H1 (cell line): ENCODE results near the gene SYTL5. TPM values are rescaled to one million over a fixed set of nuclear protein-coding genes. Genes with fewer than 3 reads are reported as not detected.

Source experiments
- CTCF ChIA-PET: fragments of 300-600 bp; sonication (Branson Sonifier 250); formaldehyde crosslinking; loops from one replicate; lab custom pipeline; 2021; ENCODE audit not compliant: partially characterized antibody; lab: Charles Lee
- POLR2A ChIA-PET: fragments of 300-600 bp; sonication (Branson Sonifier 250); formaldehyde crosslinking; loops from one replicate; lab custom pipeline; 2021; ENCODE audit warnings: inconsistent platforms; ENCODE audit not compliant: partially characterized antibody; lab: Charles Lee
- DNase-seq, 2 experiments: peaks; one replicate each; pipeline versions ENCODE4 v3.0.0 to v3.0.0-alpha.2; 2010 to 2022; ENCODE audit warnings: low spot score in 2 of 2, low read depth in 1 of 2, mixed read lengths in 1 of 2
- FAIRE-seq: peaks from 2 replicates; lab custom pipeline; 2011; peaks lifted over from hg19 to GRCh38; lab: Jason Lieb, UNC
- H2AFZ ChIP-seq: 2 replicates; pipeline ENCODE4 v1.8.1; 2012; ENCODE audit warnings: low read length, inconsistent platforms
- H2AK5ac ChIP-seq: 2 replicates; pipeline ENCODE4 v1.6.1; 2013; ENCODE audit warnings: low read depth, low read length
- H2BK120ac ChIP-seq: replicated peaks from 2 replicates; pipeline ENCODE3; 2013; ENCODE audit warnings: low read depth, low read length, inconsistent platforms
- H2BK12ac ChIP-seq: 2 replicates; pipeline ENCODE4 v1.6.1; 2013; ENCODE audit warnings: low read depth, low read length
- H2BK15ac ChIP-seq: 2 replicates; pipeline ENCODE4 v1.6.1; 2013; ENCODE audit warnings: low read length
- H2BK20ac ChIP-seq: 2 replicates; pipeline ENCODE4 v1.6.1; 2013; ENCODE audit warnings: low read length
- H2BK5ac ChIP-seq: 2 replicates; pipeline ENCODE4 v1.6.1; 2013; ENCODE audit warnings: low read depth, low read length
- H3K14ac ChIP-seq: 2 replicates; pipeline ENCODE4 v1.6.1; 2013; ENCODE audit warnings: inconsistent platforms; ENCODE audit not compliant: insufficient read length
- H3K18ac ChIP-seq: 2 replicates; pipeline ENCODE4 v1.6.1; 2013; ENCODE audit warnings: low read length; ENCODE audit errors: extremely low read depth
- H3K23ac ChIP-seq: 2 replicates; pipeline ENCODE4 v1.6.1; 2013; ENCODE audit warnings: inconsistent platforms; ENCODE audit not compliant: insufficient read length
- H3K23me2 ChIP-seq: 2 replicates; pipeline ENCODE4 v1.6.1; 2013; ENCODE audit warnings: low read depth, low read length
- H3K27ac ChIP-seq: 2 replicates; pipeline ENCODE4 v1.6.1; 2011; ENCODE audit warnings: low read depth, low read length, inconsistent platforms
- H3K27me3 ChIP-seq, 4 experiments: replicated peaks in 1 of 4; 1 replicate in 1 of 4; 2 replicates in 3 of 4; pipeline versions ENCODE4 v1.6.1 to v1.8.1; 2011 to 2013; ENCODE audit warnings: low read length in 3 of 4, mild to moderate bottlenecking in 3 of 4, inconsistent platforms in 2 of 4, mixed read lengths in 2 of 4, moderate library complexity in 1 of 4; ENCODE audit not compliant: control insufficient read depth in 3 of 4, insufficient read depth in 3 of 4; ENCODE audit errors: extremely low read depth in 1 of 4
- H3K36me3 ChIP-seq, 4 experiments: 2 replicates each; pipeline versions ENCODE4 v1.6.1 to v1.8.1; 2011 to 2013; ENCODE audit warnings: mild to moderate bottlenecking in 4 of 4, low read length in 3 of 4, moderate library complexity in 2 of 4, control low read depth in 1 of 4, inconsistent platforms in 1 of 4; ENCODE audit not compliant: insufficient read depth in 4 of 4, control insufficient read depth in 2 of 4
- H3K4ac ChIP-seq: replicated peaks from 2 replicates; pipeline ENCODE3; 2013; ENCODE audit warnings: low read length, low read depth, mixed read lengths, inconsistent platforms; ENCODE audit not compliant: insufficient read length
- H3K4me1 ChIP-seq, 4 experiments: replicated peaks in 1 of 4; 1 replicate in 1 of 4; 2 replicates in 3 of 4; pipeline versions ENCODE4 v1.6.1 to v1.8.1; 2011 to 2013; ENCODE audit warnings: low read length in 3 of 4, inconsistent platforms in 2 of 4, mixed read lengths in 1 of 4; ENCODE audit not compliant: insufficient read depth in 4 of 4, control insufficient read depth in 3 of 4
- H3K4me2 ChIP-seq, 2 experiments: 2 replicates each; pipeline versions ENCODE4 v1.6.1 to v1.8.1; 2011 to 2013; ENCODE audit warnings: low read depth in 2 of 2, low read length in 2 of 2, control low read depth in 1 of 2, inconsistent platforms in 1 of 2, mild to moderate bottlenecking in 1 of 2; ENCODE audit not compliant: insufficient read depth in 1 of 2
- H3K4me3 ChIP-seq, 4 experiments: fragments of 200-600, 300-600 bp in 1 of 4; sonication (generic), shearing (Covaris generic), sonication (Bioruptor Twin) in 1 of 4; 2 replicates each; pipeline versions ENCODE4 v1.5.1 to v1.8.1; 2011 to 2016; ENCODE audit warnings: low read length in 4 of 4, low read depth in 3 of 4, control low read depth in 2 of 4, inconsistent platforms in 2 of 4, mild to moderate bottlenecking in 2 of 4, mixed read lengths in 1 of 4, moderate library complexity in 1 of 4; ENCODE audit not compliant: insufficient read depth in 2 of 4; ENCODE audit errors: extremely low read depth in 1 of 4
- H3K56ac ChIP-seq: replicated peaks from 2 replicates; pipeline ENCODE3; 2013; ENCODE audit warnings: low read depth, mild to moderate bottlenecking, mixed read lengths, low read length, inconsistent platforms; ENCODE audit not compliant: insufficient read length
- H3K79me1 ChIP-seq: 2 replicates; pipeline ENCODE4 v1.6.1; 2013; ENCODE audit warnings: low read depth, low read length, control low read depth
- H3K79me2 ChIP-seq, 2 experiments: 2 replicates each; pipeline versions ENCODE4 v1.6.1 to v1.8.1; 2012 to 2013; ENCODE audit warnings: low read length in 2 of 2, mild to moderate bottlenecking in 2 of 2, inconsistent platforms in 1 of 2; ENCODE audit not compliant: insufficient read depth in 2 of 2, control insufficient read depth in 1 of 2
- H3K9ac ChIP-seq, 4 experiments: replicated peaks in 1 of 4; 1 replicate in 1 of 4; 2 replicates in 3 of 4; pipeline versions ENCODE4 v1.6.1 to v1.8.1; 2011 to 2013; ENCODE audit warnings: low read depth in 3 of 4, low read length in 3 of 4, control low read depth in 2 of 4, mild to moderate bottlenecking in 2 of 4, moderate library complexity in 2 of 4, inconsistent platforms in 1 of 4; ENCODE audit errors: extremely low read depth in 1 of 4
- H3K9me3 ChIP-seq, 2 experiments: 2 replicates each; pipeline versions ENCODE4 v1.6.1 to v1.8.1; 2012 to 2013; ENCODE audit warnings: mild to moderate bottlenecking in 2 of 2, moderate library complexity in 2 of 2, control low read depth in 1 of 2, inconsistent platforms in 1 of 2, low read depth in 1 of 2, low read length in 1 of 2, mixed read lengths in 1 of 2; ENCODE audit not compliant: insufficient read depth in 2 of 2
- H4K20me1 ChIP-seq, 2 experiments: replicated peaks in 1 of 2; 2 replicates each; pipeline versions ENCODE3 to v1.8.1; 2011 to 2013; ENCODE audit warnings: inconsistent platforms in 2 of 2, low read length in 2 of 2, mild to moderate bottlenecking in 1 of 2; ENCODE audit not compliant: insufficient read depth in 2 of 2, control insufficient read depth in 1 of 2
- H4K5ac ChIP-seq: 2 replicates; pipeline ENCODE4 v1.6.1; 2013; ENCODE audit warnings: low read length, low read depth, mixed read lengths, inconsistent platforms; ENCODE audit not compliant: insufficient read length
- H4K8ac ChIP-seq: 2 replicates; pipeline ENCODE4 v1.8.0; 2013; ENCODE audit warnings: mild to moderate bottlenecking, moderate library complexity, low read length, inconsistent platforms; ENCODE audit not compliant: insufficient read depth; ENCODE audit errors: extremely low read depth
- H4K91ac ChIP-seq: replicated peaks from 2 replicates; pipeline ENCODE3; 2013; ENCODE audit warnings: low read length, mixed read lengths, inconsistent platforms; ENCODE audit not compliant: insufficient read length
- EGR1 ChIP-seq: IDR thresholded peaks from 2 replicates; pipeline ENCODE4 v1.6.1; 2011; ENCODE audit warnings: low read depth, low read length, borderline replicate concordance
- FOSL1 ChIP-seq: IDR thresholded peaks from 2 replicates; pipeline ENCODE4 v1.6.1; 2011; ENCODE audit warnings: mild to moderate bottlenecking, low read depth, low read length, moderate library complexity; ENCODE audit not compliant: insufficient read depth
- GABPA ChIP-seq: IDR thresholded peaks from 2 replicates; pipeline ENCODE4 v1.6.1; 2011; ENCODE audit warnings: mild to moderate bottlenecking, low read length, moderate library complexity, borderline replicate concordance; ENCODE audit not compliant: insufficient read depth
- MAFK ChIP-seq: IDR thresholded peaks from 2 replicates; pipeline ENCODE4 v1.6.1; 2012; ENCODE audit warnings: low read depth, mild to moderate bottlenecking, improper control_type of control experiment, low read length
- NRF1 ChIP-seq: IDR thresholded peaks from 2 replicates; pipeline ENCODE4 v1.6.1; 2011; ENCODE audit warnings: mild to moderate bottlenecking, low read depth, low read length, improper control_type of control experiment
- RXRA ChIP-seq: IDR thresholded peaks from 2 replicates; pipeline ENCODE4 v1.6.1; 2011; ENCODE audit warnings: low read depth, mild to moderate bottlenecking, low read length, moderate library complexity; ENCODE audit not compliant: insufficient read depth
- SIN3A ChIP-seq, 2 experiments: IDR thresholded peaks in 1 of 2; conservative IDR thresholded peaks in 1 of 2; 2 replicates each; pipeline ENCODE4 v1.6.1; 2011 to 2012; ENCODE audit warnings: low read length in 2 of 2, improper control_type of control experiment in 1 of 2, low read depth in 1 of 2, mild to moderate bottlenecking in 1 of 2
- SP2 ChIP-seq: IDR thresholded peaks from 2 replicates; pipeline ENCODE4 v1.6.1; 2012; ENCODE audit warnings: mild to moderate bottlenecking, low read length, inconsistent platforms
- TEAD4 ChIP-seq: IDR thresholded peaks from 2 replicates; pipeline ENCODE4 v1.6.1; 2012; ENCODE audit warnings: low read depth, low read length, inconsistent platforms, mixed read lengths
- YY1 ChIP-seq: IDR thresholded peaks from 2 replicates; pipeline ENCODE4 v1.6.1; 2011; ENCODE audit warnings: low read depth, mild to moderate bottlenecking, low read length
- WGBS, 2 experiments: shearing (Covaris generic) in 1 of 2; methylation state at CpG; one replicate each; pipeline versions ENCODE4 v1.1.6 to v1.1.7; 2013 to 2015; ENCODE audit warnings: low lambda C conversion rate in 2 of 2, mixed read lengths in 2 of 2, inconsistent platforms in 1 of 2, low coverage in 1 of 2, missing lambda C conversion rate in 1 of 2; ENCODE audit not compliant: insufficient replicate concordance in 2 of 2, insufficient coverage in 1 of 2, insufficient read length in 1 of 2; ENCODE audit errors: extremely low coverage in 1 of 2, missing lambda C conversion rate in 1 of 2; 5-methylcytosine and 5-hydroxymethylcytosine counted together
- polyA plus RNA-seq, 7 experiments: library from polyadenylated mRNA; depleted of rRNA in 3 of 7; stranded (reverse) in 5 of 7; unstranded in 2 of 7; fragments of >200 nt in 5 of 7; fragments of 200-250 nt in 2 of 7; gene quantifications; 1 replicate in 5 of 7; 2 replicates in 1 of 7; 4 replicates in 1 of 7; pipeline versions ENCODE4 v1.2.1 to v1.2.3, GENCODE V29; 2011 to 2013; ENCODE audit warnings: missing spikeins in 2 of 7, mixed read lengths in 2 of 7
- total RNA-seq: library from RNA; stranded (reverse); fragmentation: NEBNext Ultra II Directional; extraction: Animal tissue kit (Norgen Biotek cat#: 25700); gene quantifications from 2 replicates; pipeline ENCODE4 v1.2.1, GENCODE V29; 2021
- TF ChIP-seq, protein P1 (sequence below): IDR thresholded peaks from 2 replicates; pipeline ENCODE4 v1.6.1; 2011; ENCODE audit warnings: low read length, improper control_type of control experiment
- TF ChIP-seq, protein P2 (sequence below): IDR thresholded peaks from 2 replicates; pipeline ENCODE4 v1.6.1; 2012; ENCODE audit warnings: low read length, inconsistent platforms

The SYTL5 gene
- total and polyA plus RNA-seq, 2 of the 8 experiments (the other 6 are each of a cell fraction or from before 2014, with no cell fraction given) = 0.15 to 0.52 TPM

DNA sequence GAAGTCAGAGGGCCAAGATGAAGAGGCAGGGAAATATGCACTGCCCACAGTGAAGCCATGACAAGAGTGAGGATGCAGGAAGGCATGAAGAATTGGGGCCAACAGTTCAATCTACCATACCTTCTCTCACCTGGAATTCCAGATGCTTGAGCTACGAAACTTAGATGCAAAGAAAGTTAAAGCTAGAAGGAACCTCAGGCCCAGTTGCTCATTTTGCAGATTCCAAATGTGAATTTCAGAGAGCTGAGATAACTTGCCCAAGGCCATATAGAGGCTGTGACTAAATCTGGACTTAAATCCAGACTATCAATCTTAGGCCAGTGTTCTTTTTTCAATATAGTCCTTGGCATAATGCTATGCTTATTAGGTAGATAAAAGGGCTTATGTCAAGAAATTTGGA is 121.6 kb downstream of the SYTL5 start:
- H2BK120ac ChIP-seq = no peak overlapping the region
- H3K4me3 ChIP-seq = no peak overlapping the region
- no peak overlapping the region for H3K23ac ChIP-seq
- no peak overlapping the region for H2AFZ ChIP-seq
- H3K79me1 ChIP-seq = no peaks in the 10 kb centered on the region
- no peak for FAIRE-seq
- no peak overlapping the region for H2BK15ac ChIP-seq
- ChIA-PET CTCF (no interaction called here), POLR2A (no interaction called here)
- 86% methylated on average over 1 of the region's 1 CpG; no CpG with 5 or more reads in 1 of the 2 experiments for WGBS, 2 experiments
- no peak overlapping the region for H4K8ac ChIP-seq
- H3K4ac ChIP-seq = no peak overlapping the region
- no peaks in the 10 kb centered on the region for H3K23me2 ChIP-seq
- no peak overlapping the region for H3K9ac ChIP-seq
- H3K27ac ChIP-seq = no peak overlapping the region
- no peaks in the 10 kb centered on the region for H3K27me3 ChIP-seq
- no peak overlapping the region for H2BK12ac ChIP-seq
- no peak overlapping the region for H4K91ac ChIP-seq
- H2AK5ac ChIP-seq = no peak overlapping the region
- no peak overlapping the region for H3K14ac ChIP-seq
- no peak overlapping the region for H3K56ac ChIP-seq
- no peak overlapping the region for H3K18ac ChIP-seq
- H4K5ac ChIP-seq = no peak overlapping the region
- no peak overlapping the region for H3K4me2 ChIP-seq
- H4K20me1 ChIP-seq = no peaks in the 10 kb centered on the region
- H2BK5ac ChIP-seq = no peak overlapping the region
- no peak overlapping the region for H2BK20ac ChIP-seq
- DNase-seq = no peak
- H3K9me3 ChIP-seq = no peaks in the 10 kb centered on the region
- H3K4me1 ChIP-seq = no peaks in the 10 kb centered on the region
- no peaks in the 10 kb centered on the region for H3K79me2 ChIP-seq
- H3K36me3 ChIP-seq = no peaks in the 10 kb centered on the region
- TF ChIP-seq, protein P1, sequence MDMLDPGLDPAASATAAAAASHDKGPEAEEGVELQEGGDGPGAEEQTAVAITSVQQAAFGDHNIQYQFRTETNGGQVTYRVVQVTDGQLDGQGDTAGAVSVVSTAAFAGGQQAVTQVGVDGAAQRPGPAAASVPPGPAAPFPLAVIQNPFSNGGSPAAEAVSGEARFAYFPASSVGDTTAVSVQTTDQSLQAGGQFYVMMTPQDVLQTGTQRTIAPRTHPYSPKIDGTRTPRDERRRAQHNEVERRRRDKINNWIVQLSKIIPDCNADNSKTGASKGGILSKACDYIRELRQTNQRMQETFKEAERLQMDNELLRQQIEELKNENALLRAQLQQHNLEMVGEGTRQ = no peak
- no peak for TF ChIP-seq MAFK
- TF ChIP-seq EGR1 = no peak
- no peak for TF ChIP-seq FOSL1
- TF ChIP-seq, protein P2, sequence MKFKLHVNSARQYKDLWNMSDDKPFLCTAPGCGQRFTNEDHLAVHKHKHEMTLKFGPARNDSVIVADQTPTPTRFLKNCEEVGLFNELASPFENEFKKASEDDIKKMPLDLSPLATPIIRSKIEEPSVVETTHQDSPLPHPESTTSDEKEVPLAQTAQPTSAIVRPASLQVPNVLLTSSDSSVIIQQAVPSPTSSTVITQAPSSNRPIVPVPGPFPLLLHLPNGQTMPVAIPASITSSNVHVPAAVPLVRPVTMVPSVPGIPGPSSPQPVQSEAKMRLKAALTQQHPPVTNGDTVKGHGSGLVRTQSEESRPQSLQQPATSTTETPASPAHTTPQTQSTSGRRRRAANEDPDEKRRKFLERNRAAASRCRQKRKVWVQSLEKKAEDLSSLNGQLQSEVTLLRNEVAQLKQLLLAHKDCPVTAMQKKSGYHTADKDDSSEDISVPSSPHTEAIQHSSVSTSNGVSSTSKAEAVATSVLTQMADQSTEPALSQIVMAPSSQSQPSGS = no peak
- no peak for TF ChIP-seq YY1
- no peak for TF ChIP-seq GABPA
- no peak for TF ChIP-seq SIN3A (conservative IDR thresholded peaks at IDR 0.05 in 1 of 2, IDR thresholded peaks at IDR 0.05 in 1 of 2; ENCODE audit: low read depth in 1 of 2, low read length in 2 of 2)
- no peak for TF ChIP-seq SP2
- no peak for TF ChIP-seq RXRA
- no peak for TF ChIP-seq NRF1
- TF ChIP-seq TEAD4 = no peak
